ENCODE results near the gene EPB41L2. TPM values are rescaled to one million over a fixed set of nuclear protein-coding genes. Genes with fewer than 3 reads are reported as not detected.

Gene EPB41L2
- total RNA-seq, 1 experiment from 2014 or later, result 199 TPM

- intact Hi-C loops (cut with micrococcal nuclease; ENCODE audit: unreplicated experiment), result no loop called here
- BruUV-seq (replicated peaks), result no TSS peak
- CTCF ChIA-PET, result no interaction called here
These were observed 35.7 kb downstream of the EPB41L2 start for GRCh38 chr6:131027326-131027725.

GRCh38 chr6:131026243-131026642, 36.8 kb downstream of the EPB41L2 start:
- no peak; the same call in 1 of the 2 replicates for ATAC-seq
- DNase-seq (ENCODE audit: low read depth, low spot score), result no peak
- TF ChIP-seq, protein P1, sequence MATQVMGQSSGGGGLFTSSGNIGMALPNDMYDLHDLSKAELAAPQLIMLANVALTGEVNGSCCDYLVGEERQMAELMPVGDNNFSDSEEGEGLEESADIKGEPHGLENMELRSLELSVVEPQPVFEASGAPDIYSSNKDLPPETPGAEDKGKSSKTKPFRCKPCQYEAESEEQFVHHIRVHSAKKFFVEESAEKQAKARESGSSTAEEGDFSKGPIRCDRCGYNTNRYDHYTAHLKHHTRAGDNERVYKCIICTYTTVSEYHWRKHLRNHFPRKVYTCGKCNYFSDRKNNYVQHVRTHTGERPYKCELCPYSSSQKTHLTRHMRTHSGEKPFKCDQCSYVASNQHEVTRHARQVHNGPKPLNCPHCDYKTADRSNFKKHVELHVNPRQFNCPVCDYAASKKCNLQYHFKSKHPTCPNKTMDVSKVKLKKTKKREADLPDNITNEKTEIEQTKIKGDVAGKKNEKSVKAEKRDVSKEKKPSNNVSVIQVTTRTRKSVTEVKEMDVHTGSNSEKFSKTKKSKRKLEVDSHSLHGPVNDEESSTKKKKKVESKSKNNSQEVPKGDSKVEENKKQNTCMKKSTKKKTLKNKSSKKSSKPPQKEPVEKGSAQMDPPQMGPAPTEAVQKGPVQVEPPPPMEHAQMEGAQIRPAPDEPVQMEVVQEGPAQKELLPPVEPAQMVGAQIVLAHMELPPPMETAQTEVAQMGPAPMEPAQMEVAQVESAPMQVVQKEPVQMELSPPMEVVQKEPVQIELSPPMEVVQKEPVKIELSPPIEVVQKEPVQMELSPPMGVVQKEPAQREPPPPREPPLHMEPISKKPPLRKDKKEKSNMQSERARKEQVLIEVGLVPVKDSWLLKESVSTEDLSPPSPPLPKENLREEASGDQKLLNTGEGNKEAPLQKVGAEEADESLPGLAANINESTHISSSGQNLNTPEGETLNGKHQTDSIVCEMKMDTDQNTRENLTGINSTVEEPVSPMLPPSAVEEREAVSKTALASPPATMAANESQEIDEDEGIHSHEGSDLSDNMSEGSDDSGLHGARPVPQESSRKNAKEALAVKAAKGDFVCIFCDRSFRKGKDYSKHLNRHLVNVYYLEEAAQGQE (IDR thresholded peaks at IDR 0.05; ENCODE audit: insufficient read depth in 1 of 2, low read depth in 2 of 2, low read length in 1 of 2), result no peak
- TF ChIP-seq POLR2AphosphoS5 (IDR thresholded peaks at IDR 0.05; ENCODE audit: low read depth, low read length), result no peak
- TF ChIP-seq SIN3A (IDR thresholded peaks at IDR 0.05; ENCODE audit: borderline replicate concordance, insufficient read depth, low read depth, low read length), result no peak
- TF ChIP-seq TCF7L2 (IDR thresholded peaks at IDR 0.05; ENCODE audit: low read depth, low read length), result no peak
- TF ChIP-seq, protein P2, sequence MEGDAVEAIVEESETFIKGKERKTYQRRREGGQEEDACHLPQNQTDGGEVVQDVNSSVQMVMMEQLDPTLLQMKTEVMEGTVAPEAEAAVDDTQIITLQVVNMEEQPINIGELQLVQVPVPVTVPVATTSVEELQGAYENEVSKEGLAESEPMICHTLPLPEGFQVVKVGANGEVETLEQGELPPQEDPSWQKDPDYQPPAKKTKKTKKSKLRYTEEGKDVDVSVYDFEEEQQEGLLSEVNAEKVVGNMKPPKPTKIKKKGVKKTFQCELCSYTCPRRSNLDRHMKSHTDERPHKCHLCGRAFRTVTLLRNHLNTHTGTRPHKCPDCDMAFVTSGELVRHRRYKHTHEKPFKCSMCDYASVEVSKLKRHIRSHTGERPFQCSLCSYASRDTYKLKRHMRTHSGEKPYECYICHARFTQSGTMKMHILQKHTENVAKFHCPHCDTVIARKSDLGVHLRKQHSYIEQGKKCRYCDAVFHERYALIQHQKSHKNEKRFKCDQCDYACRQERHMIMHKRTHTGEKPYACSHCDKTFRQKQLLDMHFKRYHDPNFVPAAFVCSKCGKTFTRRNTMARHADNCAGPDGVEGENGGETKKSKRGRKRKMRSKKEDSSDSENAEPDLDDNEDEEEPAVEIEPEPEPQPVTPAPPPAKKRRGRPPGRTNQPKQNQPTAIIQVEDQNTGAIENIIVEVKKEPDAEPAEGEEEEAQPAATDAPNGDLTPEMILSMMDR (IDR thresholded peaks at IDR 0.05), result no peak
- ChIA-PET CTCF (no interaction called here), POLR2A (no interaction called here)
- BruUV-seq (replicated peaks), result no TSS peak
- intact Hi-C loops (cut with micrococcal nuclease; ENCODE audit: unreplicated experiment) (no loop called here), in situ Hi-C loops (cut with HindIII; ENCODE audit: low pct_unique_long_range_greater_than_20kb, low sequenced_read_pairs) (no loop called here)
- H3K36me3 ChIP-seq (ENCODE audit: control insufficient read depth, insufficient read depth, low read length), result no peaks in the 10 kb centered on the region
- peaks cover 27% of the 10 kb centered on the region for H3K4me1 ChIP-seq (ENCODE audit: control insufficient read depth, insufficient read depth, low read length)
- H3K27ac ChIP-seq (ENCODE audit: low read length), result no peak overlapping the region
- no peaks in the 10 kb centered on the region for H3K9me3 ChIP-seq (ENCODE audit: control insufficient read depth, insufficient read depth, low read depth, low read length)
- no peaks in the 10 kb centered on the region for H3K27me3 ChIP-seq (ENCODE audit: control insufficient read depth, insufficient read depth, low read length)
- H3K4me3 ChIP-seq (ENCODE audit: low read depth in 2 of 2, low read length in 2 of 2), result no peak overlapping the region

More at GRCh38 chr6:131027326-131027725, 35.7 kb downstream of the EPB41L2 start:
- Histone ChIP-seq H3K4me3 (ENCODE audit: low read depth in 2 of 2, low read length in 2 of 2) (no peak overlapping the region), H3K27ac (ENCODE audit: low read length) (no peak overlapping the region), H3K4me1 (ENCODE audit: control insufficient read depth, insufficient read depth, low read length) (peaks cover 33% of the 10 kb centered on the region), H3K27me3 (ENCODE audit: control insufficient read depth, insufficient read depth, low read length) (no peaks in the 10 kb centered on the region), H3K9me3 (ENCODE audit: control insufficient read depth, insufficient read depth, low read depth, low read length) (no peaks in the 10 kb centered on the region), H3K36me3 (ENCODE audit: control insufficient read depth, insufficient read depth, low read length) (no peaks in the 10 kb centered on the region)
- POLR2A ChIA-PET, result no interaction called here
- ATAC-seq, result no peak
- in situ Hi-C loops (cut with HindIII; ENCODE audit: low pct_unique_long_range_greater_than_20kb, low sequenced_read_pairs), result no loop called here
- DNase-seq (ENCODE audit: low read depth, low spot score), result no peak
- TF ChIP-seq SIN3A (IDR thresholded peaks at IDR 0.05; ENCODE audit: borderline replicate concordance, insufficient read depth, low read depth, low read length), result no peak
- TF ChIP-seq, protein P2 (IDR thresholded peaks at IDR 0.05), result no peak
- TF ChIP-seq, protein P1 (IDR thresholded peaks at IDR 0.05; ENCODE audit: insufficient read depth in 1 of 2, low read depth in 2 of 2, low read length in 1 of 2), result no peak
- no peak for TF ChIP-seq POLR2AphosphoS5 (IDR thresholded peaks at IDR 0.05; ENCODE audit: low read depth, low read length)
- no peak for TF ChIP-seq TCF7L2 (IDR thresholded peaks at IDR 0.05; ENCODE audit: low read depth, low read length)
